Activated gamma-delta T cell treated with Interleukin-2 at 50 U/mL for 16 hours (primary cell): ENCODE results near the gene MEIS3.
"Not testable (repeated sequence)": the region's sequence is repeated elsewhere in the genome, so short reads cannot be mapped to it uniquely, and the experiment has no call there.

Experiments used
- DNase-seq: peaks from one replicate; pipeline ENCODE4 v3.0.0-alpha.2; 2020

Gene MEIS3

GRCh38 chr19:47381653-47382279 is 37.6 kb downstream of the MEIS3 start:
- DNase-seq, result peak; percentile 42

DNA sequence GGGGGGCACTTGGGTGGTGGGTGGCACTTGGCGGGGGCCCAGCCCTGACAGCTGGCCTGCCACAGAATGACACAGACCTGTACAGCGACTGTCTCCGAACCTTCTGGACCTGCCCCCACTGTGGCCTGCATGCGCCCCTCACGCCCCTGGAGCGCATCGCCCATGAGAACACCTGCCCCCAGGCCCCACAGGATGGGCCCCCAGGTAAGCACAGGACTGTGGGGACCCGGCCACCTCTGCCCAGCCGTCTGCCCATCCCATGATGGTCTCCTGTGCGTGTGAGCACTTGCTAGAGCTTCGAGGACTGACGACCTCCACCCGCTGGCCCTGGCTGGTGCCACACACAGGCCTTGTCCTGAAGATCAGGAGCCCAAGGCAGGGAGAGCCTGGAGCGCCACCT is 38.2 kb downstream of the MEIS3 start:
- no peak for DNase-seq

DNA sequence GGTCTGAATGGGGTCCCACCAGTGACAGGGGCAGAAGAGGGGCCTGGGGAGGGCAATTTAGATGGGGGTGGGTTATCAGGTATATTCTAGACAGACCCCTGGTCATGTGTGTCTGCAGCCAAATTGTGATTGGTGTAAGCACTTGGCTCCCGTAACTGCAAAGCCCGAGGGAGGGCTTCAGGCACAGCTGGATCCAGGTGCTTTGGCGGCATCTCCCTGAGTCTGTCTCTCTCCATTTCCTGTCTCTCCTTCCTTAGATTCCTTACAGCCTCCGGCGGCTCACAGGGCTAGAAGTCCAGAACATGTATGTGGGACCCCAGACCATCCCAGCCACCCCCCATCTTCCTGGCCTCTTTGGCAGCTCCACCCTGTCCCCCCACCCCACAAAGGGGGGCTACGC is 38.8 kb downstream of the MEIS3 start:
- no peak for DNase-seq

DNA sequence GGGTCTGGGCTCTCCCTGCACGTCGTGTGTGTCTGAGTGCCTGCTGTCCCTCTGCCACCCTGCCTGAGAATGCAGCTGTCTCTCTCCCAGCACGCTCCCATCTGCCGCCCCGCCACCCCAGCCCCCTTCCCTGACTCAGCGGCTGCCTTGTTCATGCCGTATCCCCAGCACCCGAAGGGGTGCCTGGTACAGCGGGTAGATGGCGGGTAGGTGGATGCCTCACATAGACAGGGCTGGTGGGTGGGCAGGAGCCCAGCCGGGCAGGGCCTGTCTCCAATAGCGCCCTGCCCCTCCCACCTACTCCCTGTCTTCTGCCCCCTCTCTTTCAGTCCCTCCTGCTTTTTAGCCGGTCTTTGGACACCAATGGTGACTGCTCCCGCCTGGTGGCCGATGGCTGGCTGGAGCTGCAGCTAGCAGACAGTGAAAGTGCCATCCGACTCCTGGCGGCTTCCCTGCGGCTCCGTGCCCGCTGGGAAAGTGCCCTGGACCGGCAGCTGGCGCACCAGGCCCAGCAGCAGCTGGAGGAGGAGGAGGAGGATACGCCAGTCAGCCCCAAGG is 39.9 kb downstream of the MEIS3 start:
- no peak for DNase-seq

- DNase-seq, result no peak
Observed at GRCh38 chr19:47378246-47378645, 41.1 kb downstream of the MEIS3 start.

- no peak for DNase-seq
Observed at GRCh38 chr19:47377801-47378200, 41.5 kb downstream of the MEIS3 start.

- DNase-seq, result no peak
Observed at GRCh38 chr19:47377208-47377701, 42.1 kb downstream of the MEIS3 start.

GRCh38 chr19:47376589-47377144 is 42.7 kb downstream of the MEIS3 start:
- no peak for DNase-seq

DNA sequence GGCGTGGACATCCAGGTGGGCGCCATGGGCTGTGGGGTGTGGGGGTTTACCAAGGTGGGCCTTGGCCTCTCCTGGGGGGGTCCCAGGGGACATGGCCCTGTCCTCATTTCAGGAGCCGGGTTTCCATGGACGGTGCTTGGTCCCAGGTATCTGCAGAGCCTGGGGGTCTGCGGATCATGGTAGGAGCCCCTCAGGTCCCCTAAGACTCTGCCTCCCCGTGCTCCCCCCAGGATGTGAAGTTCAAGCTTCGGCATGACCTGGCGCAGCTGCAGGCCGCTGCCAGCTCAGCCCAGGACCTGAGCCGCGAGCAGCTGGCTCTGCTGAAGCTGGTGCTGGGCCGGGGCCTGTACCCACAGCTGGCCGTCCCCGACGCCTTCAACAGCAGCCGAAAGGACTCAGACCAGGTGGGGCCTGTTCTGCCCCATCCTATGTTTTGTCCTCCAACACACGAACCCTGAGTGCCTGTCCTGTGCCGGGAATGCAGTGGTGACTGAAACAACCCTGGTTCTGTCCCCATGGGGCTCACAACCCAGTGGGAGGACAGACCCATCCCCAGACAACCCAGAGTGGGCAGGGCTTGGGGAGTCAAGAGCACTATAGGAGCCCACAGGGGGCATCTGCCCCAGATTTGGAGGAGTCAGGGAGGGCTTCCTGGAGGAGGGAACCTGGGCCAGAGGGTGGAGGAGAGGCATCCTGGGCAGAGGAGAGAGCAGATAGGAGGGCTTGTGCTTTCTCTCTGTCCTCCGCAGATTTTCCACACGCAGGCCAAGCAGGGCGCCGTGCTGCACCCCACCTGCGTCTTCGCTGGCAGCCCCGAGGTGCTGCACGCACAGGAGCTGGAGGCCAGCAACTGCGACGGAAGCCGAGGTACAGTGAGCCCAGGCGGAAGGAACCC is 43.4 kb downstream of the MEIS3 start:
- DNase-seq, result no peak

DNA sequence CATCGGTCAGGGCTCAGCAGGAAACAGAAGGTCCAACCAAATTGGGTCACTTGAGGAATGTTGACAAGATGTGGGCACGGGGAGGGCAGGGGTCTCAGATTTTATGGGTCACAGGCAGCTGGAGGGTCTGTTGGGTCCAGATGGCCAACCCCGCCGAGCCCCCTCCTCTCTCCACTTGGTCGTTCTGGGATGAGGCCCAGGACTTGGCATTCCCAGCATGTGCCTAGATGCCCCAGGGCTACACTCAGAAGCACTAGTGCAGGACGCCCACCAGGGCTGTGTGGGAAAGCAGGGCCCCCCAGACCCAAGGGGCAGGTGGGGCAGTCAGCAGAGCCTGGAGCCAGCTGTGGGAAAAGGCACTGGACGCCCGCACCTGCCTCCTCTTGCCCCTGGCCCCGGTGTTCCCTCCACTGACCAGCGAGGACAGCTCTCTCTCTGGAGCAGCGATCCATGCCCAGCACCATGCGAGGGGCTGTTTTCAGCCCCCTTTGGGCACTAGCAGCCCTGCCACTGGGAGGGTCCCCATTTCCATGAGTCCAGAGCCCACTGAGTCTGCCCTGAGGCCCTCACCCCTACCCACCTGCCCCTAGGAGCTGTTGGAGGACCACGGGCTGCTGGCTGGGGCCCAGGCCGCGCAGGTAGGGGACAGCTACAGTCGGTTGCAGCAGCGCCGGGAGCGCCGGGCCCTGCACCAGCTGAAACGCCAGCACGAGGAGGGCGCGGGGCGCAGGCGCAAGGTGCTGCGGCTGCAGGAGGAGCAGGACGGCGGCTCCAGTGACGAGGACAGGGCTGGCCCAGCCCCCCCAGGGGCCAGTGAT is 44.2 kb downstream of the MEIS3 start:
- no peak for DNase-seq

GRCh38 chr19:47373246-47374240 is 45.8 kb downstream of the MEIS3 start:
- DNase-seq, result no peak

GRCh38 chr19:47372603-47373002 is 46.7 kb downstream of the MEIS3 start:
- DNase-seq, result no peak

- no peak for DNase-seq
Observed at GRCh38 chr19:47371261-47371660, 48.1 kb downstream of the MEIS3 start.

DNA sequence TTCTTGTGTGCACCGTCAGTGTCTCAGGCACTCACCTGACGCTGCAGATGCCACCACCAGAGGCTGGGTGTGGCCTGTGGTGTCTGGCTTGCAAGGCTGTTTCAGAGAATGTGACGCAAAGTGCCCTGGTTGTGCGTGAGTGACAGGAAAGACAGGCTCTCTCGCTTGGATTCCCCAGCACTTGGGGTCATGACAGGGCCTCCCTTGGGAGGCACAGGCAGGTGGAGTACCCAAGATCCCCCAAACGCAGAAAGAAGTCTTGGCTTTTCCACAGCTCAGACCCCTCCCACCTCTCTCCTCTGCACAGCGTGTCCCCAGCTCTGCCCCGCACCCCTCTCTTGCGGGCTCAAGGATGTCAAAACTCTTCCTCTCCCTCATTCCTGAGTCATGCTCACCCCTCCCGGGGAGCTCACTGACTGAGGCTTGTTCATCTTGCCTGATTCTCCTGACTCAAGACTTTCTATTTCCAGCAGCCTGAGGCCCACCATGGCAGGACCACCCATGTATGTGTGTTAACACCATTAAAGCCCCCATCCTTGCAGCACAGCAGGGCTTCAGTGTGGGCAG is 49.2 kb downstream of the MEIS3 start:
- no peak for DNase-seq

- DNase-seq, result not testable (repeated sequence)
Observed at GRCh38 chr19:47365455-47365854, 53.9 kb downstream of the MEIS3 start.

- DNase-seq, result no peak
Observed at GRCh38 chr19:47363758-47364531, 55.4 kb downstream of the MEIS3 start.

GRCh38 chr19:47362321-47362720 is 57.0 kb downstream of the MEIS3 start:
- DNase-seq, result no peak

DNA sequence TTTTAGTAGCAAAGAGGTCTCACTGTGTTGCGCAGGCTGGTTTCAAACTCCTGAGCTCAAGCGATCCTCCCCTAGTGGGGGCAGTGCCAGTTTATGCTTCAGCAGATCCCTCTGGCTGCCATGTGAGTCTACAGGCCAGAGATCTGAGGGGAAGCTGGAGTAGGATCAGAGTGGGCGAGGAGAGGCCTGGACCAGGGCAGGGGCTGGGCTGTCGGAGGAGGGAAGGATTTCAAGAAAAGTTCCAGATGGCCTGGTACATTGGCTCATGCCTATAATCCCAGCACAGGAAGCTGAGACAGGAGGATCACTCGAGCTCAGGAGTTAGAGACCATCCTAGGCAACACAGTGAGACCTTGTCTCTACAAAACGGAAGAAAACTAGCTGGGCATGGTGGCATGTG is 60.4 kb downstream of the MEIS3 start:
- no peak for DNase-seq

- no peak for DNase-seq
Observed at GRCh38 chr19:47357788-47358680, 61.3 kb downstream of the MEIS3 start.
